ENCODE measurements around the gene INSRR.

The INSRR gene

DNA sequence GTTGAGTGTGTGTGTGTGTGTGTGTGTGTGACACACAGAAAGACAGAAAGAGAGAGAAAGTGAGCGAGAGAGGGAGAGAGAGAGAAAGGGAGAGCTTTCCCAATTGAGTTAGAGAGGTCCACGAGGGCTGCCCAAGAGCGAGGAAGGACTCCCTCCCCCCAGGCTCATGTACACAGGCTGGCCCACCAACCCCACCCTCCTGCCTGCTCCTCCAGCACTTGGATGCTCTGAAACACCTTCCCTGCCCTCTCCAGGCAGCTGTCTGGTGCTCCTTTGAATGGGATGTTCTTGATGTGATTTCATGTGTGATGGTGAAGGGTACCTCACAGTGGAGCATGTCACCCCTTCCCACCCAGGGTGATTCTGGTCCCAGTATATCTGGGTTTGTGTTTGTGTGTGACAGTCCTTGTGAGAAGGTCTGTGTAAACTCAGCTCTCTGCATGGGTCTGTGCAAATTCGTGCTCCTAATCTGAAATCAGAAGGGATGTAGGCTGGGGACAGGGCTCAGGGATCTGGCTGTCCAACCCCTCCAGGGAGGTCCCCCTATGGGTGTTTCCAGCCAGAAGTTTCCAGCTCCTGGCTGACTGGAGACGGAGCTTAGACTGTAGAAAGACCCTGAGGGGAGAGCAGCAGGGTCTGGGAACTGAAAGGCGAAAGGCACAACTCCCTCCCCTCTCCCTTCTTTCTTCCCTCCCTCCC lies 27.8 kb upstream of the INSRR start:
- no peak overlapping the region for H3K14ac ChIP-seq (ENCODE audit: low read length)
- no peaks in the 10 kb centered on the region for H3K79me2 ChIP-seq (ENCODE audit: control insufficient read depth, insufficient read depth, low read length, poor library complexity)
- H3K9ac ChIP-seq (ENCODE audit: low read length), result no peak overlapping the region
- no peak overlapping the region for H2AFZ ChIP-seq (ENCODE audit: insufficient read depth, low read length, poor library complexity)
- no peak overlapping the region for H3K4me3 ChIP-seq (ENCODE audit: low read depth, low read length)
- H4K8ac ChIP-seq (ENCODE audit: low read depth, low read length), result no peak overlapping the region
- no peak overlapping the region for H2BK5ac ChIP-seq (ENCODE audit: low read depth, low read length, poor library complexity)
- no peak overlapping the region for H3K4ac ChIP-seq (ENCODE audit: low read depth, low read length)
- H3K9me3 ChIP-seq (ENCODE audit: insufficient read depth, low read depth, low read length), result peaks cover 4% of the 10 kb centered on the region
- H3K36me3 ChIP-seq (ENCODE audit: control insufficient read depth in 1 of 2, insufficient read depth in 2 of 2, low read length in 2 of 2), result no peaks in the 10 kb centered on the region
- no peak overlapping the region for H3K27ac ChIP-seq (ENCODE audit: low read depth, low read length)
- no peak overlapping the region for H4K12ac ChIP-seq (ENCODE audit: low read depth, low read length)
- H2BK120ac ChIP-seq (ENCODE audit: insufficient read depth, low read length, poor library complexity), result no peak overlapping the region
- WGBS (ENCODE audit: extremely low coverage, insufficient coverage, insufficient read length), result no CpG with 5 or more reads among the region's 6 CpGs
- H2AK5ac ChIP-seq (ENCODE audit: low read length), result no peak overlapping the region
- no peak overlapping the region for H4K91ac ChIP-seq (ENCODE audit: low read depth, low read length)
- no peak overlapping the region for H2BK12ac ChIP-seq (ENCODE audit: low read length)
- peaks cover 4 to 8% of the 10 kb centered on the region in 2 experiments for H3K4me1 ChIP-seq (ENCODE audit: control insufficient read depth in 1 of 2, insufficient read depth in 2 of 2, low read length in 2 of 2)
- H3K18ac ChIP-seq (ENCODE audit: low read length), result no peak overlapping the region
- H3K4me2 ChIP-seq (ENCODE audit: low read length), result no peak overlapping the region
- DNase-seq, result no peak
- H3K23ac ChIP-seq (ENCODE audit: low read length), result no peak overlapping the region
- no peaks in the 10 kb centered on the region for H3K27me3 ChIP-seq (ENCODE audit: insufficient read depth, low read length)
- H3K79me1 ChIP-seq (ENCODE audit: low read length), result no peaks in the 10 kb centered on the region

GRCh38 chr1:156885880-156886355 lies 27.0 kb upstream of the INSRR start:
- no peak overlapping the region for H2AK5ac ChIP-seq (ENCODE audit: low read length)
- no peak overlapping the region for H3K9ac ChIP-seq (ENCODE audit: low read length)
- H4K91ac ChIP-seq (ENCODE audit: low read depth, low read length), result no peak overlapping the region
- no peak overlapping the region for H3K23ac ChIP-seq (ENCODE audit: low read length)
- no peak overlapping the region for H3K4ac ChIP-seq (ENCODE audit: low read depth, low read length)
- peaks cover 4% of the 10 kb centered on the region for H3K9me3 ChIP-seq (ENCODE audit: insufficient read depth, low read depth, low read length)
- DNase-seq, result no peak
- no peaks in the 10 kb centered on the region for H3K79me1 ChIP-seq (ENCODE audit: low read length)
- H3K27me3 ChIP-seq (ENCODE audit: insufficient read depth, low read length), result no peaks in the 10 kb centered on the region
- H2BK5ac ChIP-seq (ENCODE audit: low read depth, low read length, poor library complexity), result no peak overlapping the region
- H2BK120ac ChIP-seq (ENCODE audit: insufficient read depth, low read length, poor library complexity), result no peak overlapping the region
- H2AFZ ChIP-seq (ENCODE audit: insufficient read depth, low read length, poor library complexity), result no peak overlapping the region
- H3K79me2 ChIP-seq (ENCODE audit: control insufficient read depth, insufficient read depth, low read length, poor library complexity), result no peaks in the 10 kb centered on the region
- H4K8ac ChIP-seq (ENCODE audit: low read depth, low read length), result no peak overlapping the region
- no peak overlapping the region for H3K27ac ChIP-seq (ENCODE audit: low read depth, low read length)
- no peak overlapping the region for H3K4me2 ChIP-seq (ENCODE audit: low read length)
- no peak overlapping the region for H2BK12ac ChIP-seq (ENCODE audit: low read length)
- peaks cover 4 to 8% of the 10 kb centered on the region in 2 experiments for H3K4me1 ChIP-seq (ENCODE audit: control insufficient read depth in 1 of 2, insufficient read depth in 2 of 2, low read length in 2 of 2)
- no peak overlapping the region for H4K12ac ChIP-seq (ENCODE audit: low read depth, low read length)
- no peak overlapping the region for H3K14ac ChIP-seq (ENCODE audit: low read length)
- no peak overlapping the region for H3K18ac ChIP-seq (ENCODE audit: low read length)
- H3K4me3 ChIP-seq (ENCODE audit: low read depth, low read length), result no peak overlapping the region
- no CpG with 5 or more reads among the region's 13 CpGs for WGBS (ENCODE audit: extremely low coverage, insufficient coverage, insufficient read length)
- H3K36me3 ChIP-seq (ENCODE audit: control insufficient read depth in 1 of 2, insufficient read depth in 2 of 2, low read length in 2 of 2), result no peaks in the 10 kb centered on the region

GRCh38 chr1:156885314-156885713 lies 26.4 kb upstream of the INSRR start:
- no peak overlapping the region for H2BK120ac ChIP-seq (ENCODE audit: insufficient read depth, low read length, poor library complexity)
- peaks cover 4% of the 10 kb centered on the region for H3K9me3 ChIP-seq (ENCODE audit: insufficient read depth, low read depth, low read length)
- H2BK12ac ChIP-seq (ENCODE audit: low read length), result no peak overlapping the region
- no peak overlapping the region for H4K8ac ChIP-seq (ENCODE audit: low read depth, low read length)
- no peak overlapping the region for H4K12ac ChIP-seq (ENCODE audit: low read depth, low read length)
- no peak overlapping the region for H2BK5ac ChIP-seq (ENCODE audit: low read depth, low read length, poor library complexity)
- no peak overlapping the region for H2AK5ac ChIP-seq (ENCODE audit: low read length)
- no peak overlapping the region for H3K23ac ChIP-seq (ENCODE audit: low read length)
- H3K4ac ChIP-seq (ENCODE audit: low read depth, low read length), result no peak overlapping the region
- H3K14ac ChIP-seq (ENCODE audit: low read length), result no peak overlapping the region
- H3K4me3 ChIP-seq (ENCODE audit: low read depth, low read length), result no peak overlapping the region
- H4K91ac ChIP-seq (ENCODE audit: low read depth, low read length), result no peak overlapping the region
- no peak overlapping the region for H3K27ac ChIP-seq (ENCODE audit: low read depth, low read length)
- H2AFZ ChIP-seq (ENCODE audit: insufficient read depth, low read length, poor library complexity), result no peak overlapping the region
- H3K79me1 ChIP-seq (ENCODE audit: low read length), result no peaks in the 10 kb centered on the region
- no peak overlapping the region for H3K4me2 ChIP-seq (ENCODE audit: low read length)
- H3K79me2 ChIP-seq (ENCODE audit: control insufficient read depth, insufficient read depth, low read length, poor library complexity), result no peaks in the 10 kb centered on the region
- no peak for DNase-seq
- H3K4me1 ChIP-seq (ENCODE audit: control insufficient read depth in 1 of 2, insufficient read depth in 2 of 2, low read length in 2 of 2), result peaks cover 4 to 8% of the 10 kb centered on the region in 2 experiments
- no peak overlapping the region for H3K9ac ChIP-seq (ENCODE audit: low read length)
- H3K18ac ChIP-seq (ENCODE audit: low read length), result no peak overlapping the region
- no peaks in the 10 kb centered on the region for H3K27me3 ChIP-seq (ENCODE audit: insufficient read depth, low read length)
- no peaks in the 10 kb centered on the region for H3K36me3 ChIP-seq (ENCODE audit: control insufficient read depth in 1 of 2, insufficient read depth in 2 of 2, low read length in 2 of 2)
- no CpG with 5 or more reads among the region's 1 CpG for WGBS (ENCODE audit: extremely low coverage, insufficient coverage, insufficient read length)

DNA sequence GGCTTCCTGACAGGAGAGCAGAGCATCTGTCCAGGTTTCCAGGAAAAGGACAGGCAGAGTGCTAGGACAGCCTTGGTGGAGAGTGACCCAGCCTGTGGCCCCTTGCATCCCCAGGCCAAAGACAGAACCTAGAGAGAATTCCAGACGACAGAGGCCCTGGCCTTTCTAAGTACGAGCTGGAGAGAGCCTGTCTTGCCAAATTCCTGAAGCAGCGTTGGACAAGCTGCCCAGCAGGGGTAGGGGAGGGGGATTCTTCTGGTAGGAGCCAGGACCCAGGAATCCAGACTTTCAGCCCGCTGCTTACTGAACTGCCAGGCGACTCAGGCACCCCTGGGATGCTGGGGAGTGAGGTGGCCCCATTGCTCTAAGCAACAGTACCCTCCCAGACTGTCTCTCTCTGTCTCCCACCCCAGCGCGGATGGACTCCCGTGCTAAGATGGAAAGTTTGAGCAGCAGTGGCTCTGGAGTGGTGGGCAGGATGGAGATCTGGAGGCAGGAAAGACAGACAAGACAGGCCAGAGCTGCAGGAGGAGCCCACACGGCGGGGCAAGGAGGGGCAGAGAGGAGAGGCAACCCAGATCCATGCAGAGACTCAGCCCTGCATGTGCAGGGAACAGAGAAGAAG lies 25.8 kb upstream of the INSRR start:
- no peak overlapping the region for H4K91ac ChIP-seq (ENCODE audit: low read depth, low read length)
- no peak overlapping the region for H3K23ac ChIP-seq (ENCODE audit: low read length)
- H2BK5ac ChIP-seq (ENCODE audit: low read depth, low read length, poor library complexity), result no peak overlapping the region
- H3K4me2 ChIP-seq (ENCODE audit: low read length), result no peak overlapping the region
- H4K8ac ChIP-seq (ENCODE audit: low read depth, low read length), result no peak overlapping the region
- no peak overlapping the region for H2AFZ ChIP-seq (ENCODE audit: insufficient read depth, low read length, poor library complexity)
- no peaks in the 10 kb centered on the region for H3K27me3 ChIP-seq (ENCODE audit: insufficient read depth, low read length)
- peaks cover 4% of the 10 kb centered on the region for H3K9me3 ChIP-seq (ENCODE audit: insufficient read depth, low read depth, low read length)
- H3K4me1 ChIP-seq (ENCODE audit: control insufficient read depth in 1 of 2, insufficient read depth in 2 of 2, low read length in 2 of 2), result peaks cover 4 to 8% of the 10 kb centered on the region in 2 experiments
- no peak overlapping the region for H3K4ac ChIP-seq (ENCODE audit: low read depth, low read length)
- no peak overlapping the region for H4K12ac ChIP-seq (ENCODE audit: low read depth, low read length)
- no peak overlapping the region for H3K14ac ChIP-seq (ENCODE audit: low read length)
- H3K9ac ChIP-seq (ENCODE audit: low read length), result no peak overlapping the region
- no peaks in the 10 kb centered on the region for H3K79me2 ChIP-seq (ENCODE audit: control insufficient read depth, insufficient read depth, low read length, poor library complexity)
- DNase-seq, result no peak
- no peaks in the 10 kb centered on the region for H3K36me3 ChIP-seq (ENCODE audit: control insufficient read depth in 1 of 2, insufficient read depth in 2 of 2, low read length in 2 of 2)
- WGBS (ENCODE audit: extremely low coverage, insufficient coverage, insufficient read length), result no CpG with 5 or more reads among the region's 10 CpGs
- H3K79me1 ChIP-seq (ENCODE audit: low read length), result no peaks in the 10 kb centered on the region
- H2BK120ac ChIP-seq (ENCODE audit: insufficient read depth, low read length, poor library complexity), result no peak overlapping the region
- H3K18ac ChIP-seq (ENCODE audit: low read length), result no peak overlapping the region
- H3K27ac ChIP-seq (ENCODE audit: low read depth, low read length), result no peak overlapping the region
- no peak overlapping the region for H3K4me3 ChIP-seq (ENCODE audit: low read depth, low read length)
- no peak overlapping the region for H2AK5ac ChIP-seq (ENCODE audit: low read length)
- H2BK12ac ChIP-seq (ENCODE audit: low read length), result no peak overlapping the region

Data from trophoblast cell (in vitro differentiated cells and primary cell).